Activated gamma-delta T cell (primary cell): ENCODE data around the gene NPY5R.

Source experiments
- DNase-seq: peaks from one replicate; lab custom pipeline; 2025; lab: John Stamatoyannopoulos, UW

Gene NPY5R

GRCh38 chr4:163384926-163385325 is 41.2 kb downstream of the NPY5R start:
- DNase-seq, result no peak

DNA sequence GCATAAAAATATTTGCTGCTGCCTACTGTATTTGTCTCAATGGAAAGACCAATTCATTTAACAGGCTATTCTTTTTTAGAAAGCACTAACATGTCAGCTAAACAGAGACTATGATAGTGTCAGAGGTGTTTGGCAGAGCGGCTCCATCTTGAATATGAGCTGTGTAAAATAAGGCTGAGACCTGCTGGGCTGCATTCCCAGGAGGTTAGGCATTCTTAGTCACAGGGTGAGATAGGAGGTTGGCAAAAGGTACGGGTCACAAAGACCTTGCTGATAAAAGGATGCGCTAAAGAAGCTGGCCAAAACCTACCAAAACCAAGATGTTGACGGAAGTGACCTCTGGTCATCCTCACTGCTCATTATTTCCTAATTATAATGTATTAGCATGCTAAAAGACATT is 41.8 kb downstream of the NPY5R start:
- DNase-seq, result no peak

- DNase-seq, result no peak
Measured at GRCh38 chr4:163391756-163392155, 48.1 kb downstream of the NPY5R start.

- no peak for DNase-seq
Measured at GRCh38 chr4:163392328-163392727, 48.6 kb downstream of the NPY5R start.

- no peak for DNase-seq
Measured at GRCh38 chr4:163393471-163393870, 49.8 kb downstream of the NPY5R start.

DNA sequence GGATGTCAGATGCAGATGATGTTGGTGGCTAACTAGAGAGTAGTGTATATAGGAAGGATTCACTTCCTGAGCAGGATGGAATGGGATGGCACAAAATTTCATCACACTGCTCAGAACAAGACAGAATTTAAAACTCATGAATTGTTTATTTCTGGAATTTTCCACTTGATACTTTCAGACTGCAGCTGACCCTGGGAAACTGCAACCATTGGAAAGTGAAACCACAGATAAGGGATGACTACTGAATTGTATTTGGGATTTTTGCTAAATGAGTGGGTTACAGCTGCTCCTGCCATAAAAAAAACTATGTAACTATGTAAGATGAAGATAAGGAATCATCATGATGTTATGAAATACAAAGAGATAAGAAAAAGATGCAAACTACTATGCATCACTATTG is 51.4 kb downstream of the NPY5R start:
- DNase-seq, result no peak

DNA sequence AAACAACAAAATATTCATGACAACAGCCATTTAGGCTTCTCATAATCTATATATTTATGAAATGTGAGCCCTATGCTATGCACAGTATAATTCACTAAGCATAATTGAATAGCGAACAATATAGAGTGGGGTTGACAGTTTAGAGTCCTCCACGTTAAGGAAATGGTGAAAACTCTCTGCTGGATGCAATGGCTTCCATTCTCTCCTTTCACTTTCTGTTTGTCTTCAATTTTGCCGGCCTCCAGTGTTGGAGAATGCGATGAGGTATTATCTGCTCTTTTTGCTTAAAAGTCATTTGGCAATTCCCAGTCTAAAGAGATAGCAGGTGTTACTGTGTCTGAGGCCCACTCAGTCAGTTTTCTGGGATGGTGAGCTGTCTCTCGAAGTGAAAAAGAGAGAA is 52.1 kb downstream of the NPY5R start:
- no peak for DNase-seq

GRCh38 chr4:163398238-163398637 is 54.5 kb downstream of the NPY5R start:
- no peak for DNase-seq

DNA sequence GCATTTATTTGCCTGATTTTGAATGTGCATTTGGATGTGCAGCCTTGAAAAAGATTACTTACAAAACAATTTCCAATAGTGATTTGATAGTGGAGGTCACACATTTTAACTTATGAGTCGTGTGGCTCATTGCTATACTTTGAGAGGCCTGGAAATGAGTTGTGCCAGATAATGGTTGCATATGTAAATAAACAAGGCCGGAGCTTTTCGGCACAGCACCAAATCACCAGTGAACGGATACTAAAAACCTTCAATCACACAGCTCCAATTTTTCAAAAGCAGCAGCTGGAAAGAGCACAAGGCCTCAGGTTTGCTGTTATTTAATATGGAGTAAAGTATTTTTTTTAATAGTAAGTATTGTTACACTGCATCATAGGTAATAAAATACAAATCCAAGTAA is 57.2 kb downstream of the NPY5R start:
- no peak for DNase-seq
